Epithelial cell of proximal tubule (primary cell): ENCODE data around the gene DARS2. TPM values are rescaled to one million over a fixed set of nuclear protein-coding genes. Genes with fewer than 3 reads are reported as not detected.

ENCODE experiments used
- DNase-seq: peaks from one replicate; pipeline ENCODE4 v3.0.0-alpha.2; 2011; ENCODE audit warnings: low read depth
- H3K4me3 ChIP-seq: 2 replicates; pipeline ENCODE4 v1.5.1; 2011; ENCODE audit warnings: low read depth, mild to moderate bottlenecking, low read length
- total RNA-seq: library from RNA; depleted of rRNA; stranded (reverse); fragments of >200 nt; gene quantifications from 2 replicates; pipeline ENCODE4 v1.2.3, GENCODE V29; 2015
- TF ChIP-seq, protein P1 (sequence below): conservative IDR thresholded peaks from 2 replicates; pipeline ENCODE4 v1.5.1; 2012; ENCODE audit warnings: low read depth, mild to moderate bottlenecking, low read length

The DARS2 gene
- total RNA-seq, 1 donor from 2014 or later = 39.6 TPM

DNA sequence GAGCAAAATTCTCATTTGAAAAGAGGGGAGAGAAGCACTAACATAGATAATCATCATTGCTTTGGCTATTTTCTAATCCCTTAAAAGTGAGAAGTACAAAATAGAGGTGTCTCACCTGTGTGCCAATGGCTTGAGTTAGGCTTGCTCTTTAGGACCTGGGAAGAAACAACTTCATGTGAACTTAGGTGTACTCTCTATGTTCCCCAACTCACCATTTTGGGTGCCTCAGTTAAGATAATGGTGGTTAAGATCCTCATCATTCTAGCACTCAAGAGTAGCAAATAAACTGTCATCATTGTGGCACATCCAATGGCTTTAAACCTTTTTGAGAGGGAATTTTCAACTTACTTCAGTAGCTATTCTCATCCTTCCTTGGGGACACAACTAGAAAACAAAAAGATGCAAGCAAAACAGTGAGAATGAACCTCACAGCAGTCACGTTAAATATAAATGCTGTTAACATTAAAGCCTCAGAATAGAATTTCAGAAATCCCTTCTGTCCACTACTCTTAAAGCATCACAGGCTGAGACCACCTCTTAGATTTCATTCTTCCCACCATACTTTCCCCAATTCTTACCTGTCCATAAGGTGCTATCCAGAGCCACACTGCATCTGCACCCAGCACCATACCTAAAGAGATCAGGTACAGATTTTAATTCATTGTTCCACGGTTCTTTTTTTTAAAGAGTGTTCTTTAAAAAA lies 42.1 kb downstream of the DARS2 start:
- peak overlapping the region; percentile 94 for H3K4me3 ChIP-seq
- DNase-seq = no peak
- TF ChIP-seq, protein P1, sequence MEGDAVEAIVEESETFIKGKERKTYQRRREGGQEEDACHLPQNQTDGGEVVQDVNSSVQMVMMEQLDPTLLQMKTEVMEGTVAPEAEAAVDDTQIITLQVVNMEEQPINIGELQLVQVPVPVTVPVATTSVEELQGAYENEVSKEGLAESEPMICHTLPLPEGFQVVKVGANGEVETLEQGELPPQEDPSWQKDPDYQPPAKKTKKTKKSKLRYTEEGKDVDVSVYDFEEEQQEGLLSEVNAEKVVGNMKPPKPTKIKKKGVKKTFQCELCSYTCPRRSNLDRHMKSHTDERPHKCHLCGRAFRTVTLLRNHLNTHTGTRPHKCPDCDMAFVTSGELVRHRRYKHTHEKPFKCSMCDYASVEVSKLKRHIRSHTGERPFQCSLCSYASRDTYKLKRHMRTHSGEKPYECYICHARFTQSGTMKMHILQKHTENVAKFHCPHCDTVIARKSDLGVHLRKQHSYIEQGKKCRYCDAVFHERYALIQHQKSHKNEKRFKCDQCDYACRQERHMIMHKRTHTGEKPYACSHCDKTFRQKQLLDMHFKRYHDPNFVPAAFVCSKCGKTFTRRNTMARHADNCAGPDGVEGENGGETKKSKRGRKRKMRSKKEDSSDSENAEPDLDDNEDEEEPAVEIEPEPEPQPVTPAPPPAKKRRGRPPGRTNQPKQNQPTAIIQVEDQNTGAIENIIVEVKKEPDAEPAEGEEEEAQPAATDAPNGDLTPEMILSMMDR = no peak

DNA sequence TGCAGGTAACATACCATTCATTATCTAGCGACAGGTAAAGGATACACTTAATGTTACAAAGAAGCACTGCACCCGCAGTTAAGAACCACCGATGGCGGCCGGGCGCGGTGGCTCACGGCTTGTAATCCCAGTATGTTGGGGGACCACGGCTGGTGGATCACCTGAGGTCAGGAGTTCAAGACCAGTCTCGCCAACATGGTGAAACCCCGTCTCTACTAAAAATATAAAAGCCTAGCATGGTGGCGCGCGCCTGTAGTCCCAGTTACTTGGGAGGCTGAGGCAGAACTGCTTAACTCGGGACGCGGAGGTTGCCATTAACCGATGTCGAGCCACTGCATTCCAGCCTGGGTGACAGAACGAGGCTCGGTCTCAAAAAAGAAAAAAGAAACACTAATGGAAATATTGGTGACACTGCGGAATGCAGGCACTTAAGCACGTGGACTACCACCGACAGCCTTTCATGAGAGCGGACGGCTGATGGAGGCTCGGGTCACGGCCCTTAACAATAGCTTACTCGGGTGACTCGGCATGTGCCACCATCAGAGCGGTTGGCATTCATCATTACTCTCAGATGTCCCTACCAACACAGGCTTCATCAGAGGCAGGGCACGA lies 42.8 kb downstream of the DARS2 start:
- TF ChIP-seq, protein P1 = no peak
- no peak for DNase-seq

DNA sequence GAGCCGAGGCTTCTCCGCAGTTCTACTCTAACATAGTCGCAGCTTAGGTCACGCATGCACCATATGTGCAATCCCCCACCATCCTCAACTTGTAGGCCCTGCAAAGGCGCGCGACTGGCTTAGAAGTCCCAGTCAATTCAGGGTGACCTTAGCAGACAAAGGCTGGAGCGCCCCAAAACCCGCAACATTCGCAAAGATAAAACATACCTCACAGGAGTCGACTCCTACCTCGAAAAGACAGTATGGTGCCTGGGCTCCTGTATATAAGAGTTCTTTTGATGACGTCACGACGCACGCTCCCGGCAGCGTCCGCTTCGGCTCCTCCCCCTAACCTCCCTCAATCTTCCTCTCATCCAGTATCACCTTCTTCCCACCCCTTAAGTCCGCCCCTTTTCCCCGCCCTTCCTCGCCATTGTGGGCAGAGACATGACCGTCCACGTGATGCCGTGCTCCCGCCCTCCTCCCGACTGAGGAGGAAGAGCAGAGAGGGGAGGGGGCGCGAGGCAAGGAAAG lies 43.3 kb downstream of the DARS2 start, which contains the start of gene GAS5:
Gene GAS5 (minus strand): TSS at position 237 of the 513 bp plus-strand sequence.
- DNase-seq = peak; percentile 94
- peak within 1 kb of the TSS; percentile 94 for H3K4me3 ChIP-seq
- TF ChIP-seq, protein P1 = no peak

More for the DNA sequence above, 42.8 kb downstream of the DARS2 start:
- H3K4me3 ChIP-seq = peak overlapping the region; percentile 94

DNA sequence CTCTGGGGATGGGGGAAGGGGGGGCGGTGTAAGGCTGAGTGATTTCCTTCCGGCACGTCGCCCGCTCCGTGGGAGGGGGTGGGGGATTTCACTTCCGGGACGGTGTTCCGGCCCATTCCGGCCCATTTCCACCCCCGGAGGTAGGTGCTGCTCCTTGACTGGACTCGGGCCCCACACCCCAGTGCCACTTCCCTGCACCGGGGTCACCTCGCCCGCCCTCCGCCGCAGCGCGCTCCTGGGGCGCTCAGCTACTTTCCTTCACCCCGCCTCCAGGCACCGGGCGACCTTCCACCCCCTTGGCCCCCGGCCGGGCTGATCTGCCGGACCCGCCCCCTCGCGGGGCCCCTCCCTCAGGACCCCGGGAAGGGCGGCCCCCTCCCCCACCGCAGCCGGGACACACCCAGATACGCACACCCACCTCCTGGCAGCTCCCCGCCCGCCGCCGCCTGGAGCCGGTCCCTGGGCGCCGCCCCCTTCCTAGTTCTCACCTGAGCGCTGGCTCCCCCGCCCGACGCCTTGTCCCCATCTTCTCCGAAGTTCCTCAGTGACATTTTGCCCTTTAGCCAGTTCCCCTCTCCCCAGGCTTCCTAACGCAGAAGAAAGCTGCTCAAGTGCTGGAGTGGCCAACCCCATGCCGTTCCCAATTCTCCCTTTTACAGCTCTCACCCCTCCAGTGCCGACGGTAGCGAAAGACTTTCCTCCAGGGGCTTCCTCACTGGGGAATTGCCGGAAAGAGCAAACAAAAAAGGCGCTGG lies 44.0 kb downstream of the DARS2 start, which contains the start of gene ZBTB37:
Gene ZBTB37 (plus strand): TSS at position 115 of the 755 bp plus-strand sequence. CDS start 1,846 bp downstream, outside the sequence.
- no peak for DNase-seq
- TF ChIP-seq, protein P1 = no peak
- peak within 1 kb of the TSS; percentile 94 for H3K4me3 ChIP-seq

DNA sequence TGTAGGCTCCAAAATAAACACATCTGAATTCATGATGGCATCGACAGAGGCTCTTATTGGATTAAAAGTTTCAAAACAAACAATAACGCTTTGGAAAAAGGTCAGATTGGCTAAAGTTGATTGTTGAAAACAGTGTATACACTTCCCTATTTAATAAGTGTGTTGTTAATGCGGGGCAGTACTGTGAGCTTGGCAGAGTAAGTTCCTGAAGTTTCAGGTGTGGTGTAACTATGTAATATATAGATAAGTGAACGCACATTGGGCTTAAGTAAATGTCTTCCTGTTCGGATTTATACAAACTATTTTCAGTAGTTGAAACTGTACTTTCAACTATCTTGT lies 44.5 kb downstream of the DARS2 start:
- peak overlapping the region; percentile 94 for H3K4me3 ChIP-seq
- DNase-seq = no peak
- TF ChIP-seq, protein P1 = no peak

DNA sequence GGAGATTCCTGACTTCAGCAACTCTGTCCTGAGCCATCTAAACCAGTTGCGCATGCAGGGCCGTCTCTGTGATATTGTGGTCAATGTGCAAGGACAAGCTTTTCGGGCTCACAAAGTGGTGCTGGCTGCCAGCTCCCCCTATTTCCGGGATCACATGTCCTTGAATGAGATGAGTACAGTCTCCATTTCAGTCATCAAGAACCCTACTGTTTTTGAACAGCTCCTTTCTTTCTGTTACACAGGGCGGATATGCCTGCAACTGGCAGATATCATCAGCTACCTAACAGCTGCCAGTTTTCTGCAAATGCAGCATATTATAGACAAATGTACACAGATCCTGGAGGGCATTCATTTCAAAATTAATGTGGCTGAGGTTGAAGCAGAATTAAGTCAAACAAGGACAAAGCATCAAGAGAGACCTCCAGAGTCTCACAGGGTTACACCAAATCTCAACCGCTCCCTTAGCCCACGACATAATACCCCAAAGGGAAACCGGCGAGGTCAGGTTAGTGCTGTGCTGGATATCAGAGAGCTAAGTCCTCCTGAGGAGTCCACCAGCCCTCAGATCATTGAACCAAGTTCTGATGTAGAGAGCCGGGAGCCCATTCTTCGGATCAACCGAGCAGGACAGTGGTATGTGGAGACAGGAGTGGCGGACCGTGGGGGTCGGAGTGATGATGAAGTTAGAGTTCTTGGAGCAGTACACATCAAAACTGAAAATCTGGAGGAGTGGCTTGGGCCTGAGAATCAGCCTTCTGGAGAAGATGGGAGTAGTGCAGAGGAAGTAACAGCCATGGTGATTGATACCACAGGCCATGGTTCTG lies 46.0 kb downstream of the DARS2 start:
- no peak for DNase-seq
- H3K4me3 ChIP-seq = no peak overlapping the region
- TF ChIP-seq, protein P1 = no peak
